ENCODE measurements around the gene MCF2L. TPM values are rescaled to one million over a fixed set of nuclear protein-coding genes. Genes with fewer than 3 reads are reported as not detected.

Gene MCF2L
- total RNA-seq, 1 experiment from 2014 or later, result 9.5 TPM

GRCh38 chr13:113069861-113070805 is 101.1 kb downstream of the MCF2L start:
- H3K27ac ChIP-seq (ENCODE audit: low read depth, low read length, poor library complexity, severe bottlenecking), result no peak overlapping the region
- H3K36me3 ChIP-seq (ENCODE audit: insufficient read depth, low read length, poor library complexity, severe bottlenecking), result no peaks in the 10 kb centered on the region
- TF ChIP-seq CTCF (conservative IDR thresholded peaks at IDR 0.05; ENCODE audit: low read depth, low read length) (no peak), EZH2 (IDR thresholded peaks at IDR 0.05; ENCODE audit: borderline replicate concordance, low read depth, low read length, poor library complexity, severe bottlenecking) (no peak)
- no TSS peak for BruUV-seq (replicated peaks)
- no peaks in the 10 kb centered on the region for H3K4me1 ChIP-seq (ENCODE audit: insufficient read depth, low read length, poor library complexity, severe bottlenecking)
- intact Hi-C loops (cut with micrococcal nuclease; ENCODE audit: unreplicated experiment), result no loop called here
- POLR2A ChIA-PET (ENCODE audit: low non-redundant PET), result no interaction called here
- no peak for DNase-seq (ENCODE audit: low spot score)
- no peaks in the 10 kb centered on the region for H3K9me3 ChIP-seq (ENCODE audit: low read depth, low read length, poor library complexity, severe bottlenecking)
- H3K4me3 ChIP-seq (ENCODE audit: low read depth, low read length, poor library complexity, severe bottlenecking), result no peak overlapping the region
- CTCF ChIA-PET, result no interaction called here
- H3K27me3 ChIP-seq (replicated peaks; ENCODE audit: insufficient read depth, low read depth, low read length, poor library complexity), result no peaks in the 10 kb centered on the region

- DNase-seq (ENCODE audit: low spot score), result no peak
- Histone ChIP-seq H3K9me3 (ENCODE audit: low read depth, low read length, poor library complexity, severe bottlenecking) (no peaks in the 10 kb centered on the region), H3K4me3 (ENCODE audit: low read depth, low read length, poor library complexity, severe bottlenecking) (no peak overlapping the region), H3K36me3 (ENCODE audit: insufficient read depth, low read length, poor library complexity, severe bottlenecking) (no peaks in the 10 kb centered on the region), H3K27me3 (replicated peaks; ENCODE audit: insufficient read depth, low read depth, low read length, poor library complexity) (no peaks in the 10 kb centered on the region), H3K4me1 (ENCODE audit: insufficient read depth, low read length, poor library complexity, severe bottlenecking) (no peaks in the 10 kb centered on the region), H3K27ac (ENCODE audit: low read depth, low read length, poor library complexity, severe bottlenecking) (no peak overlapping the region)
- TF ChIP-seq EZH2 (IDR thresholded peaks at IDR 0.05; ENCODE audit: borderline replicate concordance, low read depth, low read length, poor library complexity, severe bottlenecking) (no peak), CTCF (conservative IDR thresholded peaks at IDR 0.05; ENCODE audit: low read depth, low read length) (no peak)
- CTCF ChIA-PET, result no interaction called here
- POLR2A ChIA-PET (ENCODE audit: low non-redundant PET), result no interaction called here
- BruUV-seq (replicated peaks), result no TSS peak
- intact Hi-C loops (cut with micrococcal nuclease; ENCODE audit: unreplicated experiment), result no loop called here
Observed at GRCh38 chr13:113070855-113071254, 101.8 kb downstream of the MCF2L start.

- BruUV-seq (replicated peaks), result no TSS peak
- POLR2A ChIA-PET (ENCODE audit: low non-redundant PET), result interaction anchor here (0.5 kb wide), 1 partner anchor 141 kb away, joined by 3 read pairs; no protein-coding TSS in a partner anchor
- H3K4me3 ChIP-seq (ENCODE audit: low read depth, low read length, poor library complexity, severe bottlenecking), result no peak overlapping the region
Observed at GRCh38 chr13:113072376-113072775, 103.4 kb downstream of the MCF2L start.

More at GRCh38 chr13:113072376-113072775, 103.4 kb downstream of the MCF2L start:
- Histone ChIP-seq H3K27ac (ENCODE audit: low read depth, low read length, poor library complexity, severe bottlenecking) (no peak overlapping the region), H3K9me3 (ENCODE audit: low read depth, low read length, poor library complexity, severe bottlenecking) (no peaks in the 10 kb centered on the region), H3K36me3 (ENCODE audit: insufficient read depth, low read length, poor library complexity, severe bottlenecking) (no peaks in the 10 kb centered on the region), H3K27me3 (replicated peaks; ENCODE audit: insufficient read depth, low read depth, low read length, poor library complexity) (no peaks in the 10 kb centered on the region), H3K4me1 (ENCODE audit: insufficient read depth, low read length, poor library complexity, severe bottlenecking) (no peaks in the 10 kb centered on the region)
- intact Hi-C loops (cut with micrococcal nuclease; ENCODE audit: unreplicated experiment), result no loop called here
- DNase-seq (ENCODE audit: low spot score), result no peak
- TF ChIP-seq CTCF (conservative IDR thresholded peaks at IDR 0.05; ENCODE audit: low read depth, low read length) (no peak), EZH2 (IDR thresholded peaks at IDR 0.05; ENCODE audit: borderline replicate concordance, low read depth, low read length, poor library complexity, severe bottlenecking) (no peak)
- CTCF ChIA-PET, result no interaction called here
